Measurements from ENCODE around the gene MAML2.
"Not testable (repeated sequence)": the region's sequence is repeated elsewhere in the genome, so short reads cannot be mapped to it uniquely, and the experiment has no call there.

The MAML2 gene

GRCh38 chr11:96193745-96194443 is 149.1 kb downstream of the MAML2 start:
- DNase-seq (ENCODE audit: extremely low read depth in 1 of 2, low read depth in 1 of 2) = no peak

- DNase-seq (ENCODE audit: extremely low read depth in 1 of 2, low read depth in 1 of 2) = no peak
These were observed 151.2 kb downstream of the MAML2 start for GRCh38 chr11:96191752-96192151.

GRCh38 chr11:96189351-96189750 is 153.6 kb downstream of the MAML2 start:
- no peak for DNase-seq (ENCODE audit: extremely low read depth in 1 of 2, low read depth in 1 of 2)

DNA sequence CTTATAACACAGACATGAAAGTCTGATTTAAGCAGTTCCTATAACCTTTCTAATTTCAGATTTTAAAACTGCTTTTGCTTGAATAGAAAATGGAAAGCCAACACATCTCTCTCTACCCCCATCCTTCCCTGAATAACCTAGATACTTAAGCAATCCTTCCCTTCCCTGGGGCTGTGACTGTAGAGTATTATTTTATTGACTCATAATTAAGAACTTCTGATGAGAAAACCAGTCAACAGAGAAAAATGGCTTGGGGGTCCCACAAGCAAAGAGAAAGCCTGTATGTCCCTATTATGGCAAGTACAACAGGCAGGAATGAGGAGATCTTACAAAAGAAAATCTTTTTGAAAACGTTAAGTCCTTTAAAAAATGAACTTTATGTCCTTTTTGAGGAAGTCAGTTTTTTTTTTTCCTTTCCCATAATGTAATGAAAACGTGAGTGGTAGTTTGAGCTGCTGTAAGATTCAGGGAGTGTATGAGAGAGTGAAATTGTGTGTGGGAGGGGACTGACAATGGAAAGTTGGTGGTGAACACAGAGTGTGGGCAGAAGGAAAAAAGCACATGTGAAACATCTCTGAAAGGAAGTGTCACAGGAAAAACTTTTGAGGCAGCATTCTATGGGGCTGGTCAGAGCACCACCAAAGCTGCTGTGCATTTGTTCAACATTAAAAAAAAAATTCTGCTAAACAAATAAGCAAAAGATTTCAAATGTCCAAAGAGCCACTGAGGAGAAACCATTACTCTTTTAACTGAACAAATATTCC is 154.6 kb downstream of the MAML2 start:
- DNase-seq (ENCODE audit: extremely low read depth in 1 of 2, low read depth in 1 of 2) = no peak

- no peak for DNase-seq (ENCODE audit: extremely low read depth in 1 of 2, low read depth in 1 of 2)
These were observed 155.2 kb downstream of the MAML2 start for GRCh38 chr11:96187822-96188221.

GRCh38 chr11:96186806-96187205 is 156.2 kb downstream of the MAML2 start:
- DNase-seq (ENCODE audit: extremely low read depth in 1 of 2, low read depth in 1 of 2) = no peak

GRCh38 chr11:96185220-96185768 is 157.7 kb downstream of the MAML2 start:
- no peak for DNase-seq (ENCODE audit: extremely low read depth in 1 of 2, low read depth in 1 of 2)

DNA sequence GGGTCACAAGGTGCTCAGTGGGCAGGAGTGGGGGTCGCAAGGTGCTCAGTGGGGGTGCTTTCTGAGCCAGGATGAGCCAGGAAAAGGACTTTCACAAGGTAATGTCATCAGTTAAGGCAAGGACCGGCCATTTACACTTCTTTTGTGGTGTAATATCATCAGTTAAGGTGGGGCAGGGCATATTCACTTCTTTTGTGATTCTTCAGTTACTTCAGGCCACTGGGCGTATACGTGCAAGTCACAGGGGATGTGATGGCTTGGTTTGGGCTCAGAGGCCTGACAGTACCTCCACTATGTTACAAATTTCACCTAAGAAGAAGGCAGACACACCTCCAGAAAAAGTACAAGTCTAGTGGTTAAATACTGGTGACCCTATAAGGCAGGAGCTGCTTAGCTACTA is 162.1 kb downstream of the MAML2 start:
- DNase-seq (ENCODE audit: extremely low read depth in 1 of 2, low read depth in 1 of 2) = not testable (repeated sequence)

GRCh38 chr11:96180341-96180740 is 162.7 kb downstream of the MAML2 start:
- DNase-seq (ENCODE audit: extremely low read depth in 1 of 2, low read depth in 1 of 2) = no peak

DNA sequence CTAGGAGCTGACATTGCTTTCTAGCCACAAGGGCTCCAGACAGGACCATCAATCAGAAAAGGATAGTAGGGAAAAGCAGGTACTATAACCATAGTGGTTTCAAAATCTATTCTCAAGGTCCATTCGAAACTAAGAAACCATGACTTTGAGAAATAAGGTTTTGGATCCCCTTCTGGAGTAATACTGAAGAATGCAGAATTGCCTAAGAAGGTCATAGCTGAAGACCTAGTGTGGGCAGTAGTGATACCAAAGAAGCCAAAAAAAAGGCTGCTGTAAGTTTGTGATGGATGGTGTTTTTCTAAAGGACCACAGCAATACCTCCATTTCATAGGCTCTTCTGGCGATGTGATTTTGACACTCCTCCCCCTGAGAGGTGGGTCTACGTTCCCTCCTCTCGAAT is 163.1 kb downstream of the MAML2 start:
- no peak for DNase-seq (ENCODE audit: extremely low read depth in 1 of 2, low read depth in 1 of 2)

DNA sequence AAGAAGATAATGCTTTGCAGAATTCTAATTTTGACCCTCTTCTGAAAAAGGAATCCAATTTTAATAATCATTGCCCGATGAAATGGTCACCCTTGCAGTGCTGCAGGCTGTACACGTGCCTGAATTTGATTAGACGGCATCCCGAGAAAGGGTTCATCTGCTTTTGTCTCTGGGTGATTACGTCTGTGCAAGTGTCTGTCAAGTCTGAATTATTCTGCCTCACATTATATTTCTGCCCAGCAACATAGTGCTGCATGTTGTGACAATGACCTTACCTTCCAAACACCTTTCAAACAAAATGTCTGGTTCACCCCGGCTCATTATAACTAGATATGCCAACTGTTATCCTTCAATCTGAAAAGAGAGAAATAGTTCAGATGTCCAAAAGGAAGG is 164.1 kb downstream of the MAML2 start:
- no peak for DNase-seq (ENCODE audit: extremely low read depth in 1 of 2, low read depth in 1 of 2)

- no peak for DNase-seq (ENCODE audit: extremely low read depth in 1 of 2, low read depth in 1 of 2)
These were observed 164.7 kb downstream of the MAML2 start for GRCh38 chr11:96178049-96178886.

DNA sequence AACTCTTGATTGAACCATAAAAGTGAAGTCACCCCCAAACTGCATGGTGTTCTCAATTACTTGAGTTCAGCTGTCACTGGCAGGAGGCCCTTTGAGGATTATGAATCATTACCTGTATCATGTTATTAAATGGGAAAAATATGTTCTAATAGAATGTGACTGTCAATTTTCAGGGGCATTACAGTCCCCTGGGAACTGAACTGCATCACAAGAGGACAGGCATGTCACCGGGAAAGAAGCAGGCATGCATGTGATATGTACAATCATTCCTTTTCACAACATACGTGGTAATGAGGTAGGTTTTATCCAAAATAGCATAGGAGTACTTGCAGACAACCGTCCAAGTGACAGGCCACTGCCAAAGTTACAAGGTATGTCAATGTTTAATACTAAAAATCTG is 165.8 kb downstream of the MAML2 start:
- DNase-seq (ENCODE audit: extremely low read depth in 1 of 2, low read depth in 1 of 2) = no peak

DNA sequence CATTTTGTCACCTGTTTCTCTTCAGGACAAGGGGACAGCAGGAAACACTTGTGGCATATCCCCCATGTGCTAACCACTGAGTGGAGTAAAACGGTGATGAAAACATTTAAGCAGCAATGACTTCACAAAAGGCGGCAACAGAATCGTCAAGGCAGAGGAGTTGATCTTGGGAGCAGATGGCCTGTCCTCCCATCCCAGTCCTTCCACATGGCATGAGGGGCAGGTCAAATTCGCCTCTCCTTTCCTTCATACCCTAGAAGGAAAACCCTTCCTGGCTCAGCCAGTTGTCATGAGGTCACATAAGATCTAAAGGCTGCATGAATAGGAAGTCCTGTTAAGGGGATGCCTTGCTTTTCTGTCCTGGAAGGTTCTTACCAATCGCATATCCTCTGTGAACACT is 169.1 kb downstream of the MAML2 start:
- no peak for DNase-seq (ENCODE audit: extremely low read depth in 1 of 2, low read depth in 1 of 2)

GRCh38 chr11:96173422-96173821 is 169.6 kb downstream of the MAML2 start:
- no peak for DNase-seq (ENCODE audit: extremely low read depth in 1 of 2, low read depth in 1 of 2)

- DNase-seq (ENCODE audit: extremely low read depth in 1 of 2, low read depth in 1 of 2) = no peak
These were observed 170.4 kb downstream of the MAML2 start for GRCh38 chr11:96172604-96173003.

DNA sequence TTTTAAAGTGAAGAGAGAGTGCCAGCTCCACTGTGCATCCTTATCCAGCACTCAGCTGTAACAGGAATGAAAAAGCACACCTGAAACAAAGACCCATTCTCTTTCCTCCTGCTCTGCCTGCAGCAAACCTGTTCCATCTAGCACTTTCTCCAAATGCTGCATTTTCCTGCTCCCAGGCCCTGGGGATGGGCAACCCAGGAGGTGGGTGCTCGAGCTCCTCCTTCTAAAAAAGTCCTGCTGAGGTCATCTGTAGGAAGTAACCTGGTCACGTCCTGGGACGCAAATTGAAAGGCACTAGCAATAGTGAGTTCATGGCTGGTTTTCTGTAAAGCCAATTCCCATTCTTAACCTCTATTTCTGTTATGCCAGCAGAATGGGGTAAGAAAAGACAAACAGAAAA is 173.7 kb downstream of the MAML2 start:
- no peak for DNase-seq (ENCODE audit: extremely low read depth in 1 of 2, low read depth in 1 of 2)

- no peak for DNase-seq (ENCODE audit: extremely low read depth in 1 of 2, low read depth in 1 of 2)
These were observed 174.4 kb downstream of the MAML2 start for GRCh38 chr11:96168623-96169022.

- DNase-seq (ENCODE audit: extremely low read depth in 1 of 2, low read depth in 1 of 2) = no peak
These were observed 175.2 kb downstream of the MAML2 start for GRCh38 chr11:96167787-96168186.

GRCh38 chr11:96167203-96167758 is 175.7 kb downstream of the MAML2 start:
- DNase-seq (ENCODE audit: extremely low read depth in 1 of 2, low read depth in 1 of 2) = no peak
